SH-SY5Y (cell line): ENCODE data around the gene ARHGAP23.

Source experiments
- GATA2 ChIP-seq: IDR thresholded peaks from 2 replicates; pipeline ENCODE4 v1.6.1; 2011; ENCODE audit warnings: mild to moderate bottlenecking, low read depth, low read length
- GATA3 ChIP-seq: IDR thresholded peaks from 2 replicates; pipeline ENCODE4 v1.6.1; 2011; ENCODE audit warnings: low read depth, mild to moderate bottlenecking, low read length, moderate library complexity

The ARHGAP23 gene

GRCh38 chr17:38444151-38444550 is 15.9 kb downstream of the ARHGAP23 start:
- no peak for TF ChIP-seq GATA2
- no peak for TF ChIP-seq GATA3

DNA sequence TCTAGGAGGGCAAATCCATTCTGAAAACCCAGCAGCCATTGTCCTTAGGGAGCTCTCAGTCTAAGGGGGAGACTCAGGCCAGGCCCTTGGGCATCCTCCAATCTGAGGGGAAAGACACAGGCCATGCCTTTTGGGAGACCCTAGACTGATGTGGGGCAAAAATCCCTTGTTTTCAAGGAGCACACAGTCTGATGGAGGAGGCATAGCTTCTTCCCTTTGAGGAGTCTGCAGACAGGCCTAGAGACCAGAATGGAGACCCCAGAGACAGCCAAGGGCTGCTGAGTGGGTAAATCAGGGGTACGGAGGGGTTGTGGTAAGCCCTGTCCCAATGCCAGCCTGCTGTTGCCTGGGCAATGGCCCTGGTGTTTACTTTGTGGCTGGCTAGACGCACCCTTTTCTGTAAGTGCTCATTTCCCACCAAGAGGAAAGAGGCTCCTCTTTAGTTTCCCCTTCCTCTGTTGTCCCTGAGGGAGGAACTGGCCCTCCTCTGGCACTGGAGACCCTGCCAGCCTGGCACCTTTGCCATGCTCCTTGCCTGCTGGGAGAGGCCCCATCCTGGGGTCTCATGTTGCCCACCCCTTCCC is 19.3 kb downstream of the ARHGAP23 start:
- TF ChIP-seq GATA3 (no peak), GATA2 (no peak)

- TF ChIP-seq GATA3, result no peak
- no peak for TF ChIP-seq GATA2
Measured at GRCh38 chr17:38448208-38448771, 20.0 kb downstream of the ARHGAP23 start.

DNA sequence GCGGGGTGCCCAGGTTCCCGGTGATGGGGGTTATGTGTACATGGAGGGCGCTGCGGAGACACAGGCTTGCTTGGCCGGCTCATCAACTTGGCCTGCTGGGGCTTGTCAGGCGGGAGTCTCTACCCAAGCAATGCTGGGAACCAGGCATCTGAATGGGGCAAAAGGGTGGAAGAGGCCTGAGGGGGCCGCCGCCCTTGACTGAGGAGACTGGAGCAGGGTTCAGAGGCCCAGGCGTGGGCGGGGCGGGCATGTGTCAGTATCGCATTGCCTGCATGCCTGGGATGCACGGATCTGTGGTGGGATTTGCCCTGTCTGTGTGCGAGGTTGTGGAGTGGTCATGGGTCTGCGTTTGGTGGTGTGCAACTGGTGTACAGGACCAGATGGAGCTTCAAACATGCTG is 21.1 kb downstream of the ARHGAP23 start:
- TF ChIP-seq GATA3, result no peak
- TF ChIP-seq GATA2, result no peak

- TF ChIP-seq GATA2, result no peak
- TF ChIP-seq GATA3, result no peak
Measured at GRCh38 chr17:38450557-38451029, 22.3 kb downstream of the ARHGAP23 start.

GRCh38 chr17:38451030-38451839 is 23.0 kb downstream of the ARHGAP23 start:
- TF ChIP-seq GATA3 (no peak), GATA2 (no peak)

DNA sequence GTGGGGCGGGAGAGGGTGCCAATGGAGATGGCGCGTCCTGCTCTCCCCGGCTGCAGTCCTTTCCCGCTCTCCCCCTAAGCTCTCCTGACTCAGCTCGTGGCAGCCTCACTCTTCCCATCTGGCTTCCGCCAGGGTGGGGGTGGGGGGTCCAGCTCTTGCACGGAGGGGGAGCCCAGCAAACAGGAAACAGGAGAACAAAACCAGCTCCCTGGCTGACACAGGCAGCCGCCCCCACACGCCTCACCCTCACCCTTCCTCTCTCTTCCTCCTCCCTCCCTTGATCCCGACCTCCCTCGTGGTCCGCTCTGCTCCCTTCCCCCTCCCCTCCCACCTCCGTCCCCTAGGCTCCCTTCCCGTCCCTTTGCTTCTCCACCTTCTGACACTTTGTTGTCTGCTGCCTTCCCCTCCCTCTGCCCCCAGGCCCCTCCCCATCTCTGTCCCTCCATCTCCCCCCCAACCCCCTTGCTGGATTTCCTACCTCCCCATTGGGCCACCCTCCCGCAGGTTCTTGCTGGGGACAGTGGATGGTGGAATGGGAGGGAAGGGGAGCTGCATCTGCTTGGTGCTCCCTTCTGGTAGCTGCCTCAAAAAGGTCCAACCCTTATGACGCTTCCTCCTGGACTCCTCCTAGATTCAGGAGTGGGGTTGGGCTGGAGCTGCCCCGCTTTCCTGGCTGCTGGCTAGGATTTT is 23.7 kb downstream of the ARHGAP23 start:
- TF ChIP-seq GATA3, result no peak
- no peak for TF ChIP-seq GATA2

- TF ChIP-seq GATA2, result no peak
- no peak for TF ChIP-seq GATA3
Measured at GRCh38 chr17:38452719-38453118, 24.5 kb downstream of the ARHGAP23 start.

DNA sequence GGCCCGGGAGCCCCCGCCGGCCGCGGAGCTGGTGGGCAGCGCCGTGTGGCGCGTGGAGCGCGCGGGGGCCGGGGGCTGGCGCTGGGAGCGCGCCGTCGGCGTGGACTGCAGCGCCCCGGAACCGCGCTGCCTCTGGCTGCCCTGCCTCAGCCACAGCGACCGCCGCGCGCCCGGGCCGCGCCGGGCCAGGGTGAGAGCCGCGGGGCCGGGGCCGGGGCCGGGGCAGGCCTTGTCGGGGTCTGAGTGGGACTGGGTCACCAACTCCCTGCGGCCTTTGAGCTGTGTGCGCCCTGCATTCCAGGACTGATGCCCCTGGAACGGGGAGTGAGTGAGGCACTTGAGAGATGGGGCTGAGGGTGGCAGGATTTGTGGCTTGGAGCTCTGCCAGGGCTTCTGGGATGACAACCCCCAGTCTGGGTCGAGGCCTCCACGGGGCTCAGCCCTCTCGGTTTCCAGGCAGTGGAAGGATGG is 25.7 kb downstream of the ARHGAP23 start:
- no peak for TF ChIP-seq GATA3
- TF ChIP-seq GATA2, result no peak

GRCh38 chr17:38454532-38454931 is 26.3 kb downstream of the ARHGAP23 start:
- TF ChIP-seq GATA3 (no peak), GATA2 (no peak)

DNA sequence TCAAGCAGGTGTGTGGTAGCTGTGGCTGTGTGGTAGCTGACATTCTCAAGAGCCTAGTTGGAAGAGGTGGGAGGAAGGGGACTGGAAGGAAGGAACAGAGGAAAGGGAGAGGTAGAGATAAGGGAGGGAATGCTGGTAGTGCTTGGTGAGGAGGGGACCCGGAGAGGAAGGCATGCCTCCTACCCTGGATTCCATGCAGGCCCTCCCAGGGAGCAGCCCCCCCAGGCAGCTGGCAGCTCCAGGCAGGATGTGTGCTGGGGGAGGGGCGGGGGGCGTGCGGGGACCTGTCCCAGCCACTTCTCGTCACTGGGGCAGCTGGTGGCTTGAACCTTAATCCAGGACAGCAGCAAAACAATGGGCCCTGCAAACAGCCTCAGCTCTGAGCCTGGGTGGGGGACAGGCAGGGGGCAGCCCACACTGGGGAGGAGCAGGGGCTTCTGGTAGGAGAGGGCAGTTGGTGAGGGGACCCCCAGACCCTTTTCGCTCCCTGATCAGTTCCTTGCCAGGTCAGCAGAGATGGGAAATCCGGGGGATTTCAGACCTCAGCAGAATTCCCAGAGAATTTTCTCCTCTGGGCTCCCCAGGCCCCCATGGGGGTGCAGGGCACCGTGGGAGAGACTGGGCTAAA is 27.1 kb downstream of the ARHGAP23 start:
- TF ChIP-seq GATA2 (no peak), GATA3 (no peak)

- TF ChIP-seq GATA2, result no peak
- no peak for TF ChIP-seq GATA3
Measured at GRCh38 chr17:38456031-38456815, 28.0 kb downstream of the ARHGAP23 start.
